Hippocampal formation (tissue), 2 donors: ENCODE data around the gene CCDC97.

Experiments
- DNase-seq, 2 donors: peaks; one replicate each; lab custom pipeline; 2025; lab: John Stamatoyannopoulos, UW

CCDC97 gene

GRCh38 chr19:41320185-41320518 is 10.2 kb downstream of the CCDC97 start:
- no peak for DNase-seq

- DNase-seq, result no peak
Measured at GRCh38 chr19:41320568-41320967, 10.6 kb downstream of the CCDC97 start.

- no peak for DNase-seq
Measured at GRCh38 chr19:41321204-41321599, 11.2 kb downstream of the CCDC97 start.

- no peak for DNase-seq
Measured at GRCh38 chr19:41321600-41322270, 11.8 kb downstream of the CCDC97 start.

- DNase-seq, result no peak
Measured at GRCh38 chr19:41322451-41322850, 12.5 kb downstream of the CCDC97 start.

- DNase-seq, result no peak
Measured at GRCh38 chr19:41323023-41323422, 13.1 kb downstream of the CCDC97 start.

- no peak for DNase-seq
Measured at GRCh38 chr19:41323430-41324125, 13.6 kb downstream of the CCDC97 start.

GRCh38 chr19:41324231-41324702 is 14.3 kb downstream of the CCDC97 start:
- no peak for DNase-seq

- no peak for DNase-seq
Measured at GRCh38 chr19:41324921-41325639, 15.1 kb downstream of the CCDC97 start.

- no peak for DNase-seq
Measured at GRCh38 chr19:41325640-41325946, 15.6 kb downstream of the CCDC97 start.

GRCh38 chr19:41325947-41326706 is 16.2 kb downstream of the CCDC97 start:
- peak in 1 of 2 donors; percentile 50 for DNase-seq

GRCh38 chr19:41327076-41327575 is 17.2 kb downstream of the CCDC97 start:
- DNase-seq, result no peak

GRCh38 chr19:41327576-41328156 is 17.7 kb downstream of the CCDC97 start:
- peak in 1 of 2 donors; percentile 56 for DNase-seq

- no peak for DNase-seq
Measured at GRCh38 chr19:41328157-41328841, 18.3 kb downstream of the CCDC97 start.

GRCh38 chr19:41328842-41329225 is 18.9 kb downstream of the CCDC97 start:
- peak in 1 of 2 donors; percentile 37 for DNase-seq

GRCh38 chr19:41330481-41330880 is 20.5 kb downstream of the CCDC97 start:
- no peak for DNase-seq

- DNase-seq, result no peak
Measured at GRCh38 chr19:41330946-41331678, 21.1 kb downstream of the CCDC97 start.

- no peak for DNase-seq
Measured at GRCh38 chr19:41332000-41332399, 22.0 kb downstream of the CCDC97 start.

- DNase-seq, result no peak
Measured at GRCh38 chr19:41332468-41332867, 22.5 kb downstream of the CCDC97 start.

GRCh38 chr19:41334793-41335192 is 24.8 kb downstream of the CCDC97 start:
- no peak for DNase-seq

- no peak for DNase-seq
Measured at GRCh38 chr19:41335467-41335866, 25.5 kb downstream of the CCDC97 start.
